BLaER1 treated with 17β-estradiol and CSF1 and Interleukin-3, amounts not matched to agents 10 nM and 100 nM (cell line): ENCODE data around the gene UNC13D.
"Not testable (repeated sequence)": the region's sequence is repeated elsewhere in the genome, so short reads cannot be mapped to it uniquely, and the experiment has no call there.

Source experiments
- H3K27ac ChIP-seq, 11 experiments: shearing (Covaris generic); formaldehyde crosslinking; 2 replicates each; pipeline ENCODE4 v1.8.1; 2022
- H3K27me3 ChIP-seq, 11 experiments: shearing (Covaris generic); formaldehyde crosslinking; 2 replicates each; pipeline ENCODE4 v1.8.1; 2022
- H3K36me3 ChIP-seq, 11 experiments: shearing (Covaris generic); formaldehyde crosslinking; 2 replicates each; pipeline ENCODE4 v1.8.1; 2022
- H3K4me1 ChIP-seq, 10 experiments: shearing (Covaris generic); formaldehyde crosslinking; 2 replicates each; pipeline ENCODE4 v1.8.1; 2022
- H3K4me2 ChIP-seq, 11 experiments: shearing (Covaris generic); formaldehyde crosslinking; 2 replicates each; pipeline ENCODE4 v1.8.1; 2022
- H3K4me3 ChIP-seq, 10 experiments: shearing (Covaris generic); formaldehyde crosslinking; 2 replicates each; pipeline ENCODE4 v1.8.1; 2022
- H3K9ac ChIP-seq, 11 experiments: shearing (Covaris generic); formaldehyde crosslinking; 2 replicates each; pipeline ENCODE4 v1.8.1; 2022
- H3K9me3 ChIP-seq, 11 experiments: shearing (Covaris generic); formaldehyde crosslinking; replicated peaks in 1 of 11; 2 replicates each; pipeline ENCODE4 v1.8.1; 2022
- H4K20me1 ChIP-seq, 11 experiments: shearing (Covaris generic); formaldehyde crosslinking; 2 replicates each; pipeline ENCODE4 v1.8.1; 2022
- Cebpa-rat ChIP-seq, 11 experiments: shearing (Covaris generic); IDR thresholded peaks; 2 replicates each; pipeline ENCODE4 v1.8.1; 2022

The UNC13D gene

GRCh38 chr17:75869282-75870141, 25.3 kb upstream of the UNC13D start:
- peaks cover 28 to 49% (median 42%) of the 10 kb centered on the region in 10 experiments for H3K4me1 ChIP-seq
- no peaks in the 10 kb centered on the region for H4K20me1 ChIP-seq
- H3K9ac ChIP-seq: 0 out of 22 replicates have a peak overlapping the region, but pooled peaks of 2 of the 11 experiments have one; percentile 15 to 18
- H3K27ac ChIP-seq: peak overlapping the region in 4 of 11 experiments; percentile 2 to 35 (median 10); a peak in 2 of 22 replicates
- TF ChIP-seq Cebpa-rat (IDR thresholded peaks at IDR 0.05): no peak
- no peaks in the 10 kb centered on the region for H3K9me3 ChIP-seq
- peak overlapping the region in 6 of 11 experiments; percentile 5 to 38 (median 13); a peak in 3 of 22 replicates for H3K4me2 ChIP-seq
- H3K4me3 ChIP-seq: no peak overlapping the region
- H3K36me3 ChIP-seq: peaks cover 0 to 8% (median 0%) of the 10 kb centered on the region in 11 experiments; a peak in 3 of 22 replicates
- H3K27me3 ChIP-seq: no peaks in the 10 kb centered on the region

DNA sequence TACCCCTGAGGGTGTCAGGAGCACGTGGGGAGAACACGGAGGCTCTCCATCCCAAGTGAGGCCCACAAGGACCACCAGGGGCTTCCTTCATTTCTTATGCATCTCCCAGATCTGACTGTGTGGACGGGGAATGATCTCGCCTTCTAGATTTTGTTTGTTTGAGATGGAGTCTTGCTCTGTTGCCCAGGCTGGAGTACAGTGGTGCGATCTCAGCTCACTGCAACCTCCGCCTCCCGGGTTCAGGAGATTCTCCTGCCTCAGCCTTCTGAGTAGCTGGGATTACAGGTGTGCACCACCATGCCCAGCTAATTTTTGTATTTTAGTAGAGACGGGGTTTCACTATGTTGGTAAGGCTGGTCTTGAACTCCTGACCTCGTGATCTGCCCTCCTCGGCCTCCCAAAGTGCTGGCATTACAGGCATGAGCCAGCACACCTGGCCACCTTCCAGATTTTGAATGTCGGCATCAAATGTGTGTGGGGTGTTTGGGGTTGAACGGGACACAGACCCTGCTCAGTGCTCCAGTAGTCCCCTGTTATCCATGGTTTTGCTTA, 24.6 kb upstream of the UNC13D start:
- H3K4me1 ChIP-seq: peaks cover 33 to 52% (median 46%) of the 10 kb centered on the region in 10 experiments
- not testable (repeated sequence) for H3K9ac ChIP-seq, H3K27ac ChIP-seq

DNA sequence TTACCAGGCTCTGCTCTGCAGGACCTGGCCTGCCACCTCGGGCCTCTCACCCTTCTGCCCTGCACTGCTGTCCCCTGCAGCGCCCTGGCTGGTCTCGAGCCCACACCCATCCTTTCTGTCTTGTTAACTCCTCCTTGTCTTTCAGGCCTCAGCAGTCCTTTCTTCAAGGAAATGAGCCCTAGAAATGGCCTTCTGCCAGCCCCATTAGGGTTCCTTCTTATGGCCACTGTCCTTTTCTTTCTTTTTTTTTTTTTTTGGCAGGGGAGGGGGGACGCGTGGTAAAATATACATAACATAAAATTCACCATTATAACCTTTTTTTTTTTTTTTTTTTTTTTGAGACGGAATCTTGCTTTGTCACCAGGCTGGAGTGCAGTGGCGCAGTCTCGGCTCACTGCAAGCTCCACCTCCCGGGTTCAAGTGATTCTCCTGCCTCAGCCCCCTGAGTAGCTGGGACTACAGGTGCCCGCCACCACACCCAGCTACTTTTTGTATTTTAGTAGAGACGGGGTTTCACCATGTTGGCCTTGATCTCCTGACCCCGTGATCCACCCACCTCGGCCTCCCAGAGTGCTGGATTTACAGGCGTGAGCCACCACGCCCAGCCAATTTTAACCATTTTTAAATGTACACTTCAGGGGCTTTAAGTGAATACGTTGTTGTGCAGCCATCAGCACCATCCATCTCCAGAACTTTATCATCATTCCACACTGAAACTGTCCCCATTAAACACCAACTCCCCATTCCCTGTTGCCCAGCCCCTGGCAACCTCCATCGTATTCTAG, 21.4 kb upstream of the UNC13D start:
- Histone ChIP-seq H3K27ac (peak overlapping the region in 9 of 11 experiments; percentile 53 to 79 (median 70); a peak in 16 of 22 replicates), H3K4me2 (peak overlapping the region; percentile 17 to 90 (median 78); a peak in 21 of 22 replicates), H3K9ac (peak overlapping the region in 6 of 11 experiments; percentile 20 to 60 (median 40); a peak in 12 of 22 replicates), H3K4me1 (peaks cover 31 to 54% (median 43%) of the 10 kb centered on the region in 10 experiments)
- not testable (repeated sequence) for H3K9me3 ChIP-seq, H3K36me3 ChIP-seq, H4K20me1 ChIP-seq, H3K27me3 ChIP-seq, H3K4me3 ChIP-seq

More for the DNA sequence above, 24.6 kb upstream of the UNC13D start:
- not testable (repeated sequence) for H3K36me3 ChIP-seq, H3K9me3 ChIP-seq, H3K4me3 ChIP-seq, H3K4me2 ChIP-seq, H3K27me3 ChIP-seq, H4K20me1 ChIP-seq

DNA sequence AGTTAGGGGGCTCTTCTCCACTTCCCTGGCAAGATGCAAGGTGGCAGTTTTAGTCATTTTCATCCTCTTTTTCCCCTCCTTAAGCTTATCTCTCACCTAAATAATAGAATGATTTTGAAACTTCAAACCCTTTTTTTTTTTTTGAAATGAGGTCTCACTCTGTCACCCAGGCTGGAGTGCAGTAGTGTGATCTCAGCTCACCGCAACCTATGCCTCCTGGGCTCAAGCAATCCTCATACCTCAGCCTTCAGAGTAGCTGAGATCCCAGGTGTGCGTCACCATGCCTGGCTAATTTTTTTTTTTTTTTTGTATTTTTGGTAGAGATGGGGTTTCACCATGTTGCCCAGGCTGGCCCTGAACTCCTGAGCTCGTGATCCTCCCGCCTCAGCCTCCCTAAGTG, 20.7 kb upstream of the UNC13D start:
- not testable (repeated sequence) for H3K36me3 ChIP-seq, H3K27me3 ChIP-seq, H4K20me1 ChIP-seq, H3K9me3 ChIP-seq
- Histone ChIP-seq H3K4me3 (0 out of 20 replicates have a peak overlapping the region, but pooled peaks of 1 of the 10 experiments have one; percentile 38), H3K9ac (peak overlapping the region in 9 of 11 experiments; percentile 20 to 62 (median 40); a peak in 14 of 22 replicates), H3K27ac (peak overlapping the region in 9 of 11 experiments; percentile 53 to 79 (median 70); a peak in 17 of 22 replicates), H3K4me2 (peak overlapping the region; percentile 52 to 90 (median 78)), H3K4me1 (peaks cover 31 to 53% (median 45%) of the 10 kb centered on the region in 10 experiments)

- H3K4me2 ChIP-seq: peak overlapping the region; percentile 52 to 90 (median 78)
- no peaks in the 10 kb centered on the region for H3K36me3 ChIP-seq
- H3K27ac ChIP-seq: peak overlapping the region; percentile 21 to 79 (median 70); a peak in 21 of 22 replicates
- H3K9me3 ChIP-seq: no peaks in the 10 kb centered on the region
- no peaks in the 10 kb centered on the region for H3K27me3 ChIP-seq
- TF ChIP-seq Cebpa-rat (IDR thresholded peaks at IDR 0.05): peak in 2 of 11 experiments; percentile 28 to 73; a peak in 2 of 22 replicates
- peaks cover 27 to 51% (median 45%) of the 10 kb centered on the region in 10 experiments for H3K4me1 ChIP-seq
- peak overlapping the region; percentile 32 to 64 (median 45); a peak in 18 of 22 replicates for H3K9ac ChIP-seq
- no peaks in the 10 kb centered on the region for H4K20me1 ChIP-seq
- H3K4me3 ChIP-seq: peak overlapping the region in 2 of 10 experiments; percentile 15 to 38; a peak in 2 of 20 replicates
These were observed 20.3 kb upstream of the UNC13D start for GRCh38 chr17:75864448-75864871.

- Histone ChIP-seq H4K20me1 (no peaks in the 10 kb centered on the region), H3K27ac (peak overlapping the region in 1 of 11 experiments; percentile 29; a peak in 1 of 22 replicates), H3K4me2 (no peak overlapping the region)
These were observed 17.7 kb upstream of the UNC13D start for GRCh38 chr17:75861927-75862317.

DNA sequence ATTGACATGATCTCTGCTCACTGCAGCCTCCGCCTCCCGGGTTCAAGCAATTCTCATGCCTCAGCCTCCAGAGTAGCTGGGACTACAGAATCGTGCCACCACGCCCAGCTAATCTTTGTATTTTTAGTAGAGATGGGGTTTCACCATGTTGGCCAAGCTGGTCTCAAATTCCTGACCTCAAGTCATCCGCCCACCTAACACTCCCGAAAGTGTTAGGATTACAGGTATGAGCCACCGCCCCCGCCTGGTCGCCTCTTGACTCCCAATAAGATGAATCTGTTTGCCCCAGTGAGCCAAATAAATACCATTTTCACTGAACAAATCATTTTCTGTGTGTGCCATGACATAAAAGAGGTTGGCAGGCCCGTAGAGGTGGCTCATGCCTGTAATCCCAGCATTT, 15.2 kb upstream of the UNC13D start:
- Histone ChIP-seq H3K4me1 (peaks cover 40 to 67% (median 61%) of the 10 kb centered on the region in 10 experiments), H3K4me2 (peak overlapping the region in 9 of 11 experiments; percentile 52 to 98 (median 68); a peak in 15 of 22 replicates), H3K27ac (peak overlapping the region in 9 of 11 experiments; percentile 43 to 82 (median 76); a peak in 15 of 22 replicates), H3K9ac (peak overlapping the region in 6 of 11 experiments; percentile 40 to 68 (median 56); a peak in 6 of 22 replicates)
- H4K20me1 ChIP-seq, H3K9me3 ChIP-seq, H3K4me3 ChIP-seq, H3K27me3 ChIP-seq, H3K36me3 ChIP-seq: not testable (repeated sequence)

More at GRCh38 chr17:75861927-75862317, 17.7 kb upstream of the UNC13D start:
- H3K36me3 ChIP-seq: no peaks in the 10 kb centered on the region
- no peak for TF ChIP-seq Cebpa-rat (IDR thresholded peaks at IDR 0.05)
- no peak overlapping the region for H3K9ac ChIP-seq
- H3K4me3 ChIP-seq: no peak overlapping the region
- no peaks in the 10 kb centered on the region for H3K27me3 ChIP-seq
- H3K9me3 ChIP-seq: no peaks in the 10 kb centered on the region
- H3K4me1 ChIP-seq: peaks cover 46 to 72% (median 65%) of the 10 kb centered on the region in 10 experiments

DNA sequence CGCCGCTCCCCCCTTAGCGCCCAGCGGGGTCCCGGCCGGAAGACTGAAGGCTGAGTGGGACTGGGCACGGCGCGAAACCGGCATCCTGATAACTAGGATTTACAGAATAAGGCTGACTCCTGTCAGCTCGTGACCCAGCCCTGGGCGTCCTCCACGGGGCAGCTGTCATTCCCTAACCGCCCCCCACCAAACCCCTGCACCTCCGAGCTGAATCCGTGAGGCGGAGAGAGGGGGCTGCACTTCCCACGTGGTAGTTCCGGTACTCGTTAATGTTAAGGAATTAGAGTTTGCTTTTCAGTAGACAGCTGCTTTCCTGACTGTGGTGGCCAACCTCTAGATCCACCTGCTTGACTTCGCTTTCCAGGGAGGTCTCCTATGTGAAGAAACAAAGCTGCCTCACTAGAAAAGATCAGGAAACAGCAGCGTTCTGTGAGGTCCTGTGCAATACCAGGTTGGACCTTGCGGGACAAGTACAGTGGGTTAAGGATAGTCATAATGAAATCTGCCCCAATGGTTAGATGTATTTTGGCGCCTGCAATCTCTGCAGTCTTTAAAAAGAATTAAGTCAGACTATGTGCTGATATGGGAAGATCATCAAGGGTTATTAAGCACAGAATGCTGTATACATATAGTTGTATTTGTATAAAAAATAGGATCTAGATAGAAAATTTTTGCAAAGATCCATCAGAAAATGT, 12.0 kb upstream of the UNC13D start:
- Histone ChIP-seq H3K4me2 (peak overlapping the region; percentile 83 to 98 (median 96)), H3K4me1 (peaks cover 43 to 67% (median 51%) of the 10 kb centered on the region in 10 experiments), H3K36me3 (peaks cover 5 to 20% (median 9%) of the 10 kb centered on the region in 11 experiments), H3K9ac (peak overlapping the region; percentile 92 to 99 (median 98)), H3K9me3 (no peaks in the 10 kb centered on the region), H3K27me3 (no peaks in the 10 kb centered on the region), H3K27ac (peak overlapping the region; percentile 92 to 99 (median 98)), H4K20me1 (peaks cover 0 to 29% (median 5%) of the 10 kb centered on the region in 11 experiments; a peak in 8 of 22 replicates), H3K4me3 (peak overlapping the region; percentile 78 to 96 (median 89))
- no peak for TF ChIP-seq Cebpa-rat (IDR thresholded peaks at IDR 0.05)
